Hematopoietic multipotent progenitor cell treated with erythropoietin and hydrocortisone succinate and interleukin-3 and kit ligand, for 4 days (in vitro differentiated cells): ENCODE results near the gene ZNF41.
"Not testable (repeated sequence)": the region's sequence is repeated elsewhere in the genome, so short reads cannot be mapped to it uniquely, and the experiment has no call there.

Source experiments
- DNase-seq: peaks from one replicate; pipeline ENCODE4 v3.0.0-alpha.2; 2015

Gene ZNF41

GRCh38 chrX:47482512-47483305, at the start of gene ZNF41:
Gene ZNF41 (minus strand): TSS chrX:47483222. CDS start chrX:47467481, 15,741 bp downstream.
- DNase-seq = peak; percentile 91

GRCh38 chrX:47530049-47530448, 47.0 kb upstream of the ZNF41 start:
- peak; percentile 79 for DNase-seq

GRCh38 chrX:47529548-47529947, 46.5 kb upstream of the ZNF41 start:
- no peak for DNase-seq

GRCh38 chrX:47523713-47524166, 40.7 kb upstream of the ZNF41 start:
- no peak for DNase-seq

- DNase-seq = peak; percentile 82
These were observed 40.3 kb upstream of the ZNF41 start for GRCh38 chrX:47523297-47523696.

- peak; percentile 16 for DNase-seq
These were observed 35.1 kb upstream of the ZNF41 start for GRCh38 chrX:47518144-47518543.

- DNase-seq = no peak
These were observed 33.1 kb upstream of the ZNF41 start for GRCh38 chrX:47515941-47516665.

- no peak for DNase-seq
These were observed 31.7 kb upstream of the ZNF41 start for GRCh38 chrX:47514533-47515235.

GRCh38 chrX:47513034-47513965, 30.3 kb upstream of the ZNF41 start:
- DNase-seq = not testable (repeated sequence)

- not testable (repeated sequence) for DNase-seq
These were observed 29.4 kb upstream of the ZNF41 start for GRCh38 chrX:47512383-47512782.

- no peak for DNase-seq
These were observed 24.3 kb upstream of the ZNF41 start for GRCh38 chrX:47507153-47507867.

- DNase-seq = no peak
These were observed 20.1 kb upstream of the ZNF41 start for GRCh38 chrX:47503151-47503550.

- no peak for DNase-seq
These were observed 19.5 kb upstream of the ZNF41 start for GRCh38 chrX:47502316-47503125.

- no peak for DNase-seq
These were observed 18.4 kb upstream of the ZNF41 start for GRCh38 chrX:47501226-47502074.

GRCh38 chrX:47500554-47500953, 17.5 kb upstream of the ZNF41 start:
- DNase-seq = no peak

- DNase-seq = no peak
These were observed 16.3 kb upstream of the ZNF41 start for GRCh38 chrX:47499293-47499692.

GRCh38 chrX:47498411-47498810, 15.4 kb upstream of the ZNF41 start:
- no peak for DNase-seq

- peak; percentile 42 for DNase-seq
These were observed 14.4 kb upstream of the ZNF41 start for GRCh38 chrX:47497271-47497888.

GRCh38 chrX:47492133-47492532, 9.1 kb upstream of the ZNF41 start:
- not testable (repeated sequence) for DNase-seq
